T-cell (primary cell): Measurements from ENCODE around the gene TARBP2. TPM values are rescaled to one million over a fixed set of nuclear protein-coding genes. Genes with fewer than 3 reads are reported as not detected.

ENCODE experiments used
- ATAC-seq, 4 experiments: fragments of 200-7000 bp in 3 of 4; fragments of 150-1000 bp in 1 of 4; cut with Tn5 transposase; replicated peaks in 1 of 4; 1 replicate in 3 of 4; 2 replicates in 1 of 4; pipeline ENCODE4 v1.10.0; 2021; ENCODE audit warnings: moderate library complexity in 3 of 4, mild to moderate bottlenecking in 2 of 4, moderate number of reproducible peaks in 1 of 4
- CTCF ChIA-PET, 2 donors: fragments of 300-600 bp; sonication (Branson Sonifier 250); formaldehyde crosslinking; loops; one replicate each; lab custom pipeline; 2022; ENCODE audit warnings: antibody characterized with exemption in 2 of 2; lab: Charles Lee
- POLR2A ChIA-PET, 2 donors: fragments of 300-600 bp; sonication (Branson Sonifier 250); formaldehyde crosslinking; loops; one replicate each; lab custom pipeline; 2022; ENCODE audit warnings: antibody characterized with exemption in 2 of 2; lab: Charles Lee
- DNase-seq, 35 experiments: peaks; one replicate each; pipeline versions ENCODE4 v3.0.0 to v3.0.0-alpha.2; 2013 to 2023
- H3K27ac ChIP-seq: one replicate; pipeline ENCODE4 v1.5.1; 2013; ENCODE audit warnings: low read length
- H3K27me3 ChIP-seq, 2 experiments: replicated peaks in 1 of 2; 1 replicate in 1 of 2; 2 replicates in 1 of 2; pipeline versions ENCODE4 v1.6.1 to v1.7.0; 2013; ENCODE audit warnings: low read length in 1 of 2, mixed read lengths in 1 of 2; ENCODE audit not compliant: control insufficient read depth in 2 of 2, insufficient read depth in 2 of 2; ENCODE audit errors: extremely low read depth in 1 of 2
- H3K36me3 ChIP-seq, 2 donors: 1 replicate in 1 of 2; 2 replicates in 1 of 2; pipeline versions ENCODE4 v1.6.1 to v1.7.0; 2013; ENCODE audit warnings: low read length in 1 of 2; ENCODE audit not compliant: control insufficient read depth in 2 of 2, insufficient read depth in 1 of 2; ENCODE audit errors: extremely low read depth in 1 of 2
- H3K4me1 ChIP-seq, 2 experiments: 1 replicate in 1 of 2; 2 replicates in 1 of 2; pipeline versions ENCODE4 v1.6.1 to v1.7.0; 2013; ENCODE audit warnings: low read length in 2 of 2, mixed read lengths in 1 of 2; ENCODE audit not compliant: insufficient read depth in 2 of 2, control insufficient read depth in 1 of 2; ENCODE audit errors: extremely low read depth in 1 of 2
- H3K4me3 ChIP-seq, 2 donors: 1 replicate in 1 of 2; 2 replicates in 1 of 2; pipeline versions ENCODE4 v1.5.1 to v1.7.0; 2013; ENCODE audit warnings: mild to moderate bottlenecking in 2 of 2, low read length in 1 of 2, moderate library complexity in 1 of 2; ENCODE audit not compliant: control insufficient read depth in 1 of 2; ENCODE audit errors: extremely low read depth in 1 of 2
- H3K9me3 ChIP-seq: 2 replicates; pipeline ENCODE4 v1.7.0; 2013
- H3K27ac Mint-ChIP-seq, 2 donors: one replicate each; pipeline ENCODE4 v1.8.0; 2020 to 2021; ENCODE audit warnings: mild to moderate bottlenecking in 2 of 2, mixed read lengths in 2 of 2
- H3K27me3 Mint-ChIP-seq, 2 donors: one replicate each; pipeline ENCODE4 v1.8.0; 2021 to 2022; ENCODE audit warnings: mixed read lengths in 2 of 2
- H3K36me3 Mint-ChIP-seq: one replicate; pipeline ENCODE4 v1.8.0; 2021; ENCODE audit warnings: mixed read lengths
- H3K4me1 Mint-ChIP-seq, 3 donors: one replicate each; pipeline ENCODE4 v1.8.0; 2020 to 2022; ENCODE audit warnings: mixed read lengths in 3 of 3, mild to moderate bottlenecking in 1 of 3
- H3K4me3 Mint-ChIP-seq, 3 donors: one replicate each; pipeline ENCODE4 v1.8.0; 2020 to 2022; ENCODE audit warnings: mild to moderate bottlenecking in 3 of 3, mixed read lengths in 3 of 3, moderate library complexity in 3 of 3
- H3K9me3 Mint-ChIP-seq, 3 donors: one replicate each; pipeline ENCODE4 v1.8.0; 2020 to 2022; ENCODE audit warnings: mixed read lengths in 3 of 3
- WGBS: methylation state at CpG from one replicate; pipeline ENCODE4 v1.1.5; 2013; ENCODE audit warnings: missing lambda C conversion rate; ENCODE audit not compliant: insufficient coverage; 5-methylcytosine and 5-hydroxymethylcytosine counted together
- total RNA-seq, 35 experiments: library from RNA in 6 of 35; stranded (reverse) in 6 of 35; fragments of 120-200 nt in 1 of 35; gene quantifications; one replicate each; pipeline versions ENCODE4 v1.2.1 to v1.2.4 and lab custom pipeline; 2013 to 2026

TARBP2 gene
- total RNA-seq, 5 donors from 2014 or later (not counting 1 experiment from before 2014, with no cell fraction given): 31.4 to 44.7 (median 39.1) TPM

GRCh38 chr12:53483979-53484377 is 17.1 kb upstream of the TARBP2 start:
- DNase-seq (no peak), ATAC-seq (no peak)
- no peaks in the 10 kb centered on the region for H3K9me3 ChIP-seq
- H3K4me1 Mint-ChIP-seq: peaks cover 3 to 13% (median 8%) of the 10 kb centered on the region in 3 donors
- peaks cover 0 to 19% of the 10 kb centered on the region in 2 experiments for H3K4me1 ChIP-seq
- H3K27me3 Mint-ChIP-seq: no peaks in the 10 kb centered on the region
- no peak overlapping the region for H3K4me3 Mint-ChIP-seq
- H3K36me3 ChIP-seq: peaks cover 20 to 81% of the 10 kb centered on the region in 2 donors
- CTCF ChIA-PET: no interaction called here
- peak overlapping the region; percentile 40 to 55 for H3K27ac Mint-ChIP-seq
- no CpG with 5 or more reads among the region's 4 CpGs for WGBS
- H3K27me3 ChIP-seq: no peaks in the 10 kb centered on the region
- POLR2A ChIA-PET: no interaction called here
- peaks cover 19% of the 10 kb centered on the region for H3K36me3 Mint-ChIP-seq
- no peak overlapping the region for H3K27ac ChIP-seq
- H3K9me3 Mint-ChIP-seq: no peaks in the 10 kb centered on the region
- H3K4me3 ChIP-seq: no peak overlapping the region

GRCh38 chr12:53484686-53485575 is 16.2 kb upstream of the TARBP2 start:
- H3K36me3 ChIP-seq: peaks cover 19 to 73% of the 10 kb centered on the region in 2 donors
- H3K4me3 Mint-ChIP-seq: no peak overlapping the region
- no peak overlapping the region for H3K27ac ChIP-seq
- H3K4me3 ChIP-seq: no peak overlapping the region
- H3K27ac Mint-ChIP-seq: peak overlapping the region in 1 of 2 donors; percentile 45
- H3K9me3 ChIP-seq: no peaks in the 10 kb centered on the region
- ATAC-seq: no peak
- CTCF ChIA-PET: no interaction called here
- H3K27me3 ChIP-seq: no peaks in the 10 kb centered on the region
- no peaks in the 10 kb centered on the region for H3K9me3 Mint-ChIP-seq
- H3K4me1 Mint-ChIP-seq: peaks cover under 1 to 13% (median 8%) of the 10 kb centered on the region in 3 donors
- POLR2A ChIA-PET: no interaction called here
- H3K27me3 Mint-ChIP-seq: no peaks in the 10 kb centered on the region
- peaks cover 10% of the 10 kb centered on the region for H3K36me3 Mint-ChIP-seq
- no peak for DNase-seq
- 95% methylated on average over 6 of the region's 10 CpGs for WGBS
- peaks cover 0 to 19% of the 10 kb centered on the region in 2 experiments for H3K4me1 ChIP-seq

- CTCF ChIA-PET: interaction anchor here in 1 of 2 donors (0.6 kb wide), 1 partner anchor 138 kb away, joined by 3 read pairs; no protein-coding TSS in a partner anchor
- DNase-seq (no peak), ATAC-seq (no peak)
- WGBS: 96% methylated on average over 4 of the region's 10 CpGs
- Histone ChIP-seq H3K4me3 (no peak overlapping the region), H3K36me3 (peaks cover 13 to 64% of the 10 kb centered on the region in 2 donors), H3K27me3 (no peaks in the 10 kb centered on the region), H3K27ac (no peak overlapping the region), H3K4me1 (peaks cover 0 to 15% of the 10 kb centered on the region in 2 experiments), H3K9me3 (no peaks in the 10 kb centered on the region)
- Mint-ChIP-seq H3K4me1 (peaks cover 0 to 13% (median 8%) of the 10 kb centered on the region in 3 donors), H3K36me3 (peaks cover 10% of the 10 kb centered on the region), H3K9me3 (no peaks in the 10 kb centered on the region), H3K4me3 (no peak overlapping the region), H3K27me3 (no peaks in the 10 kb centered on the region), H3K27ac (peak overlapping the region in 1 of 2 donors; percentile 9)
- POLR2A ChIA-PET: interaction anchor here in 1 of 2 donors (0.6 kb wide), 1 partner anchor 22 kb away, joined by 3 read pairs; no protein-coding TSS in a partner anchor
These were observed 14.9 kb upstream of the TARBP2 start for GRCh38 chr12:53485955-53486735.

GRCh38 chr12:53486736-53487487 is 14.2 kb upstream of the TARBP2 start:
- Mint-ChIP-seq H3K36me3 (peaks cover 8% of the 10 kb centered on the region), H3K4me1 (peaks cover 3 to 13% (median 8%) of the 10 kb centered on the region in 3 donors), H3K4me3 (no peak overlapping the region), H3K27ac (peak overlapping the region; percentile 9 to 11), H3K9me3 (no peaks in the 10 kb centered on the region), H3K27me3 (no peaks in the 10 kb centered on the region)
- Histone ChIP-seq H3K4me1 (peaks cover 0 to 15% of the 10 kb centered on the region in 2 experiments), H3K4me3 (no peak overlapping the region), H3K27me3 (no peaks in the 10 kb centered on the region), H3K36me3 (peaks cover 9 to 58% of the 10 kb centered on the region in 2 donors), H3K27ac (no peak overlapping the region), H3K9me3 (no peaks in the 10 kb centered on the region)
- no peak for DNase-seq
- ATAC-seq: no peak
- WGBS: 93% methylated on average over 16 of the region's 17 CpGs
- ChIA-PET CTCF (interaction anchor here in 1 of 2 donors (0.6 kb wide), 1 partner anchor 139 kb away, joined by 3 read pairs; no protein-coding TSS in a partner anchor), POLR2A (interaction anchor here in 1 of 2 donors (0.6 kb wide), 1 partner anchor 21 kb away, joined by 3 read pairs; no protein-coding TSS in a partner anchor)

- H3K27ac Mint-ChIP-seq: peak overlapping the region in 1 of 2 donors; percentile 19
- 96% methylated on average over 5 of the region's 5 CpGs for WGBS
These were observed 11.7 kb upstream of the TARBP2 start for GRCh38 chr12:53489242-53489864.

More at GRCh38 chr12:53489242-53489864, 11.7 kb upstream of the TARBP2 start:
- no peaks in the 10 kb centered on the region for H3K27me3 Mint-ChIP-seq
- no peaks in the 10 kb centered on the region for H3K9me3 Mint-ChIP-seq
- no peak overlapping the region for H3K4me3 Mint-ChIP-seq
- DNase-seq (no peak), ATAC-seq (no peak)
- Histone ChIP-seq H3K27ac (no peak overlapping the region), H3K4me1 (peaks cover 10 to 37% of the 10 kb centered on the region in 2 experiments), H3K36me3 (peaks cover 3 to 34% of the 10 kb centered on the region in 2 donors), H3K9me3 (no peaks in the 10 kb centered on the region), H3K27me3 (no peaks in the 10 kb centered on the region), H3K4me3 (no peak overlapping the region)
- ChIA-PET POLR2A (interaction anchor here in 1 of 2 donors (0.7 kb wide), 1 partner anchor 36 kb away, joined by 5 read pairs; no protein-coding TSS in a partner anchor), CTCF (interaction anchor here (0.6 to 0.7 kb wide), 3 partner anchors 14 to 161 kb away, joined by 3 to 4 read pairs (median 3); no protein-coding TSS in a partner anchor)
- H3K36me3 Mint-ChIP-seq: peaks cover 3% of the 10 kb centered on the region
- peaks cover 21 to 28% (median 23%) of the 10 kb centered on the region in 3 donors for H3K4me1 Mint-ChIP-seq
